B cell (primary cell): Measurements from ENCODE around the gene ABCA13.

ENCODE experiments used
- EZH2 ChIP-seq: IDR thresholded peaks from 2 replicates; pipeline ENCODE4 v1.6.1; 2012; ENCODE audit warnings: borderline replicate concordance, low read depth, mild to moderate bottlenecking, moderate library complexity, low read length; ENCODE audit not compliant: insufficient read depth, poor library complexity, severe bottlenecking
- TF ChIP-seq, protein P1 (sequence below): fragments of 200-600 bp; IDR thresholded peaks from one replicate; pipeline ENCODE4 v1.8.0; 2022; ENCODE audit warnings: antibody characterized with exemption, mild to moderate bottlenecking

DNA sequence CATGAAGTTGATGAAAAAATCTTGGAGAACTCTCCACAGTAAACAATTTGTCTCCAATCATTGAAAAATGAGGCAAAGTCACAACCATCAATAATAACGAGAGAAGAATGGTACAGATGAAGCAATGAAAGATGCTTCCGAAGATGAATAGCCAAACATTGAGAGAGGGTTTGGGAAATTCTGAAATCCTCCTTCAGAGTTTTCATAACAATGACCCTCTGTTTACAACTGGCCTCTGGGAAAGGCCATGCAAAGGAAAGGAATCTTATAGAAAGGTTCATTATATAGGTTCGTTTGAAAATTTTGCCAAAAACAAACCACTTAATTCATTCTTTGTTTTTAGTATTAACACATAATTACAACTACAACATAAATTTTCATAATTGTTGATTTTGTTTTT lies 166.5 kb downstream of the ABCA13 start:
- TF ChIP-seq, protein P1, sequence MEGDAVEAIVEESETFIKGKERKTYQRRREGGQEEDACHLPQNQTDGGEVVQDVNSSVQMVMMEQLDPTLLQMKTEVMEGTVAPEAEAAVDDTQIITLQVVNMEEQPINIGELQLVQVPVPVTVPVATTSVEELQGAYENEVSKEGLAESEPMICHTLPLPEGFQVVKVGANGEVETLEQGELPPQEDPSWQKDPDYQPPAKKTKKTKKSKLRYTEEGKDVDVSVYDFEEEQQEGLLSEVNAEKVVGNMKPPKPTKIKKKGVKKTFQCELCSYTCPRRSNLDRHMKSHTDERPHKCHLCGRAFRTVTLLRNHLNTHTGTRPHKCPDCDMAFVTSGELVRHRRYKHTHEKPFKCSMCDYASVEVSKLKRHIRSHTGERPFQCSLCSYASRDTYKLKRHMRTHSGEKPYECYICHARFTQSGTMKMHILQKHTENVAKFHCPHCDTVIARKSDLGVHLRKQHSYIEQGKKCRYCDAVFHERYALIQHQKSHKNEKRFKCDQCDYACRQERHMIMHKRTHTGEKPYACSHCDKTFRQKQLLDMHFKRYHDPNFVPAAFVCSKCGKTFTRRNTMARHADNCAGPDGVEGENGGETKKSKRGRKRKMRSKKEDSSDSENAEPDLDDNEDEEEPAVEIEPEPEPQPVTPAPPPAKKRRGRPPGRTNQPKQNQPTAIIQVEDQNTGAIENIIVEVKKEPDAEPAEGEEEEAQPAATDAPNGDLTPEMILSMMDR = no peak
- TF ChIP-seq EZH2 = no peak
